Skin epidermis (tissue), 12 donors: ENCODE data around the gene TEAD3.
A peak's percentile ranks its signal among the peaks of the same experiment; 100 is the strongest.
"Not testable (repeated sequence)": the region's sequence is repeated elsewhere in the genome, so short reads cannot be mapped to it uniquely, and the experiment has no call there.

Experiments
- H3K27ac ChIP-seq, 21 experiments: fragments of 200-600 bp; sonication (generic) in 11 of 21; one replicate each; pipeline ENCODE4 v1.5.0; 2020; ENCODE audit warnings: mild to moderate bottlenecking in 3 of 21, inconsistent platforms in 2 of 21, moderate library complexity in 2 of 21
- H3K4me3 ChIP-seq, 7 experiments: fragments of 200-600 bp; sonication (generic) in 2 of 7; one replicate each; pipeline ENCODE4 v1.5.0; 2020; ENCODE audit warnings: inconsistent platforms in 2 of 7, mild to moderate bottlenecking in 2 of 7, moderate library complexity in 1 of 7

TEAD3 gene

DNA sequence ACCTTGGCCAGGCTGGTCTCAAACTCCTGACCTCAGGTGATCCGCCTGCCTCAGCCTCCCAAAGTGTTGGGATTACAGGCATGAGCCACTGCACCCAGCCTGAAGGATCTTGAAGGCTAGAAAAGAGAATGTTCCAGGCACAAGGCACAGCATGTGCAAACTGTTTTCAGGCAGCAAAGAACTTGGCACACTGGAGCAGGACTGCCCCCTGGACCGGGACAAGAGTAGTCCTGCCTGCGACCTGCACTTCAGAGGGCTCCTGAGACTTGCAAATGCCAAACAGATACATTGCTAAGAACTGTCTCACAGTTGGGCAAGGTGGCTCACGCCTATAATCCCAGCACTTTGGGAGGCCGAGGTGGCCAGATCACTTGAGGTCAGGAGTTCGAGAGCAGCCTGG is 19.1 kb upstream of the TEAD3 start:
- not testable (repeated sequence) for H3K4me3 ChIP-seq, H3K27ac ChIP-seq

DNA sequence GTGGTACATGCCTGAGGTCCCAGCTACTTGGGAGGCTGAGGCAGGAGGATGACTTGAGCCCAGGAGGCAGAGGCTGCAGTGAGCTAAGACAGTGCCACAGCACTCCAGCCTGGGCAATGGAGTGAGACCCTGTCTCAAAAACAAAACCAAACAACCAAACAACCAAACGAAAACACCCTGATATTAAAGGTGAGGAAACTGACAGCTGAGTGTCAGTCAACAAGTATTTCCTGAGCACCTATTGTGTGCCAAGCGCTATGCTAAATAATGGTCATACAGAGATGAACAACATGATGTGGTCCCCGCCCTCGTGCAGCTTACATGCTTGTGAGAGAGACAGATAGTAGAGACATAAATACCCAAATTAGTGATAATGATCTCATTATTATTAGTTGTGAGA is 17.7 kb upstream of the TEAD3 start:
- H3K4me3 ChIP-seq, result no peak overlapping the region
- H3K27ac ChIP-seq, result no peak overlapping the region

DNA sequence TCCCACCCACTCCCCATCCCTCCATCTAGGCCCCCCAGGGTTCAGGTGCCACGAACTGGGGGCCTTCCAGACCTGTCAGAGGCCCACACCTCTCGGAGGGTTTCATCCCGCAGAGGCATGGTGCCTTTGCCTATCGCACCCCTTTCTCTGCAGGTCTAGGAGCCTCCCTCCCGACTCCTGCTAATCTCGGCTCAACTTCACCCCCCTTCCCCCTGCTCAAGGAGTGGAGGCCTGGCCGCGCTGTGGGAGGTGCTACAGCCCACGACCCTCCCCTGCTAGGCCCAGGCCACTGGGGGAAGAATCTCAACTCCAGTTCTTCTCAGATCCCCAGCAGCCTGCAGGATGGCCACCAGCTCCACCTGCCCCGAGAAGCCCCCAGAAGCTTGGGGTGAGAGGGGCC is 15.9 kb upstream of the TEAD3 start, which contains the start of gene TULP1:
TULP1 (minus strand) TSS at position 157 of the 400 bp plus-strand sequence; CDS start at position 119, 38 bp downstream.
- no peak within 1 kb of the TSS for H3K4me3 ChIP-seq

DNA sequence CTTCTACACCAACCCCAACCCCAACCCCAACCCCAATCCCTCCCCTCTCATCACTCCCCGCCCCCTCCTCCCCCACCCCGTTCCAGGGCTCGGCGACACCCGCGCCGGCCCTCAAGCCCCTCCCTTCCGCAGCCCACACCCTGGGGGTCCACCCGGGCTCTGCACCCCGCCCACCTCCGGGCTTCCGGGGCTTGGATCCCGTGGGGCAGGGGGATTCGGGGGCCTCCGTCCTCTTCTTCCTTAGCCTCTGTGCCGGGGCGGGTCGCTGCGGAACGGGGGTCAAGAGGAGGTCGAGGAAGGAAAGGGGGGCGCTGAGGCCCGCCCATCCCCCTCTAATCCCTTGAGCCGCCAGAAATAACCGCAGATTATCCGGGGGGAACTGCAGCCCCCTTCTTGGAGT is 15.1 kb upstream of the TEAD3 start:
- no peak overlapping the region for H3K4me3 ChIP-seq

More for the DNA sequence above, 15.9 kb upstream of the TEAD3 start, which contains the start of gene TULP1:
- no peak within 1 kb of the TSS for H3K27ac ChIP-seq

DNA sequence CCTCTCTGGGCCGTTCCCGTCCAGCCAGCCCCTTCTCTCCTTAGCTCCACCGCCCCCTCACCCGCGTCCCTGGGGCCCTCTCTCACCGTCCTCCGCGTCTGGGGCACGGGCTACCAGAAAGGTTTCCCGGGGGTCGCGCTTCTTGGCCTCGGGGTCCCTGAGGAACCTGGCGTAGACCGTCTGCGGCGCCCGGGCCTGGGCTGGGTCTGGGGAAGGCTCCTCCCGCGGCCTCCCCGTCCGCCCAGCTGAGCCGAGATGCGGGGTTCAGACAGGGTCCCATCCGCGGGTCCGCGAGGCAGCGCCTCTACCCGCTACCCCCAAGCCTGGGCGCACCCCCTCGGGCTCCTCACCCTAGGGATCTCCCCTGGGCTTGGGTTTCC is 14.7 kb upstream of the TEAD3 start:
- Histone ChIP-seq H3K4me3 (no peak overlapping the region), H3K27ac (no peak overlapping the region)

More for the DNA sequence above, 15.1 kb upstream of the TEAD3 start:
- H3K27ac ChIP-seq, result no peak overlapping the region

DNA sequence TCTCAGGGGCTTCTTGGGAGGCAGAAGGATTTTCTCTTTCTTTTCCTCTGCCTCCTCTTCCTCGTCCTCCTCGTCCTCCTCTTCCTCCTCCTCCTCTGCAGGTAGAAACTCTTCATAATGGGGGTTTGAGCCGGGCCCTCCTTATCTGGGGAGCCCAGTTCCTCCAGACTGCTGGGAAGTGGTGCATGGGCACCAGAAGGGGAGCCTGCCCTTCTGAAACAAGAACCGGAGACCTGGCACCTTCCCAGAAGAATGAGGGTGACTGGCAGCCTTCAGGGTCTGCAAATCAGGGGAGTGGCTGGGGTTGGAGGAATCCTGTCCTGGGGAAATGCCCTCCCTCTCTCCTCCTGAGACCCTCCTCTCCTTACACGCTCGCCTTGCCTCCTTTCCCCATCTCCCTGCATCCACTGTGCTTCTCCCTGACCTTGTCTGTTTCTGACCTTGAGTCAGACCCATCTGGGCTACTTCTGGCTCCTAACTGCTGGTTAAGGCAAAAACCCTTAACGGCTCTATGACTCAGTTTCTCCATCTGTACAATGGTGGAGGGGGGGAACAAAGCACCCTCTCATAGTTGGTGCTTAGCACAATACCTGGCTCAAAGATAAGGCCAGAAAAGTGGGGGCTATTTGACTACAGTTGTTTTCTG is 14.2 kb upstream of the TEAD3 start:
- Histone ChIP-seq H3K4me3 (no peak overlapping the region), H3K27ac (no peak overlapping the region)

DNA sequence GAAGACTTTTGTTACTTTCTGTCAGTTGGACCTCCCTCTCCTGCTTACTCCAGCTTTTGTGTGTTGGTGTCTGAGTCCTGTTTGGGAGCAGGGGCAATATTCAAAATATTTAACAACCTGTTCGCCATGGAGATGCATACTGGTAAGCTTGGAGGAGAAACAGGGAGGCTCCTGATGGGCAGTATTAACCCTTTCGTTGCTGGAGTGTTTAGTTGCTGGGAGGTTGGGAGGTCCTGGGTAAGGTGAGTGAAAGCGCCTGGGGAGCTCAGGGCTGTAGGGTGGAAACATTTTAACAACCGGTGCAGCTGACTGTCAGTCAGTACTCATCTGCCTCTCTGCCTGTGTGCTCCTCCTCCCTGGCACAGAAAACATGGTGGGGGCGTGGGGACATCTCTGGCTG is 11.7 kb upstream of the TEAD3 start:
- H3K4me3 ChIP-seq, result no peak overlapping the region
- no peak overlapping the region for H3K27ac ChIP-seq

DNA sequence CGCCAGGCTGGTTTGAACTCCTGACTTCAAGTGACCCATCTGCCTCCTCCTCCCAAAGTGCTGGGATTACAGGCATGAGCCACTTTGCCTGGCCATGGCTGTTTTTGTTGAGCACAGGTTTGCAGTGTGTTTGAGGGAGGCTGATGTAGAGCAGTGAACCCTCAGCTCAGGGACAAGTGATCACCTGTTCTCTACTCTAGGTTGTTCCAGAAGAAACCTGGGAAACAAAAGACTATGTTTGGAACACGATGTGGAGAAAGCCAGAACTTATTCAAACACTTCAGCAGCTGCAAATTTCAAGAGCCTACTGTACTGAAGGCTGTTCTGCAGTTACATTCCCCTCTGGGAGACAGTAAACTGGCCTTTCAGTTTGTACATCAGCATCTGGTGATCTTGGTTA is 11.1 kb upstream of the TEAD3 start:
- H3K27ac ChIP-seq, result no peak overlapping the region
- no peak overlapping the region for H3K4me3 ChIP-seq

DNA sequence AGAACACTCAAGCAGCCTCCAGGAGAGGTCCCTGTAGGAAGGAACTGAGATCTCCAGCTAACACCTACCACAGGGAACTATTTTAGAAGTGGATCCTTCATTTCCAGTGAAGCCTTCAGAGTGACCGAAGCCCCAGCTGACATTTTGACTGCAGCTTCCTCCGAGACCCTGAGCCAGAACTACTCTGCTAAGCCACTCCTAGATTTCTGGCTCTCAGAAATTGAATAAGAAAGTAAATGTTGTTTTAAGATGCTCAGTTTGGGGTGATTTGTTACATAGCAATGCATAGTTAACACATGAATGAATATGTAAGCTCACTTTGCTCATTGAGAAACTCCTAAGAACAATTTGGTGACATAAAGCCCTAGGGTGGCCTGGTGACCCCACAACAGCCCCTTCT is 10.3 kb upstream of the TEAD3 start:
- no peak overlapping the region for H3K27ac ChIP-seq
- H3K4me3 ChIP-seq, result no peak overlapping the region

DNA sequence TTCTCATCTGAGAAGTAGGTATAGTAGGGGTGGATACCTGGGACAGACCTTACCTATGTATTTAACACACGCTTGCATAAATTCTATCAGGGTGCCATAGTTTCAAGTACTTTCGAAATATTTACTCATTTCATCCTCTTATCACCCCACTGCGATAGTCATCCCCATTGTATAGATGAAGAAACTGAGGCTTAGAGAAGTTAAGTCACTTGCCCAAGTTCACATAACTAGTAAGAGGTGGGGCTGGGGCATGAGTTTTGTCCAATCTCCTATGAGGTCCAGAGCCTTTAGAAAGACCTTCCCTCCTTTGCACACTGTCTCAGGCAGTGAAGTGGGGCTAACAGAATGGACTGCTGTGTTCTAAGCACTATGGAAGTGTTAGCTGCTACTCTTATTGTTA is 9.7 kb upstream of the TEAD3 start:
- Histone ChIP-seq H3K4me3 (no peak overlapping the region), H3K27ac (no peak overlapping the region)

DNA sequence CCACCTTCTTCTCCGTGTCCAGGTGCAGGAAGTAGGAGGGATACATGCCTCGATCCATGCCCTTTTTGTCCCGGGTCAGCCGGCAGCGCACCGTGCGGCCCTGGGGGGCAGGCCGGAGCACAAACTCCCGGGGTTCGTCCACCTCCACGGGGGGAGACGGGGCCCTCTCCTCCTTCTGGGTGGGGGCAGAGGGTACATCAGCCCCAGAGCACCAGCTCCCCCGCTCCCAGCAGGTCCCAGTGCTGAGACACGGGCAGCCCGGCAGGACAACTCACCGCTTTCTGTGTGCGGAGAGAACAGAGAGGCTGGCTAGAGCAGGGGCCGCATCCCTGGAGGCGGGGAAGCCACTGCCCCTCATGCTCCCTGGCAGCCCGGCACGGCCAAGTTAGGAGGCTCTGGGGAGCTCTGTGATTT is 9.1 kb upstream of the TEAD3 start:
- no peak overlapping the region for H3K27ac ChIP-seq
- H3K4me3 ChIP-seq, result no peak overlapping the region

DNA sequence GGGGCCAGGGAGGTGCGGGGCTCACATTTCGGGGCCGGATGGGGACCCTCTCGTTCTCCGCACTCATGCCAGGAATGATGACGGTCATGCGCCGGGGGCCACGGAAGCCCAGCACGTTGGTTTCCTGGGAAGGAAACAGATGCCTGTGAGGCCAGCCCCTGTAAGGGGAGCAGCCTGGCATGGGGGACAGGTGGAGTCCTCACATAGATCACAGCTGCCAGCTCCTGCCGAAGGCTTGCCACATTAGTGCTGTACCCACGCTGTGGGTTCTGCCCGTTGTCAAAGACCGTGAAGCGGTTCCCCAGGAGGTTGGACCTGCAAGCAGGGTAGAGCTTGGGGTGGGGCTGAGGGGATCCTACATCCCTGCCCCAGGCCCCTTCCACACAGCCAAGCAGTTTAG is 6.7 kb upstream of the TEAD3 start:
- no peak overlapping the region for H3K27ac ChIP-seq
- H3K4me3 ChIP-seq, result no peak overlapping the region

DNA sequence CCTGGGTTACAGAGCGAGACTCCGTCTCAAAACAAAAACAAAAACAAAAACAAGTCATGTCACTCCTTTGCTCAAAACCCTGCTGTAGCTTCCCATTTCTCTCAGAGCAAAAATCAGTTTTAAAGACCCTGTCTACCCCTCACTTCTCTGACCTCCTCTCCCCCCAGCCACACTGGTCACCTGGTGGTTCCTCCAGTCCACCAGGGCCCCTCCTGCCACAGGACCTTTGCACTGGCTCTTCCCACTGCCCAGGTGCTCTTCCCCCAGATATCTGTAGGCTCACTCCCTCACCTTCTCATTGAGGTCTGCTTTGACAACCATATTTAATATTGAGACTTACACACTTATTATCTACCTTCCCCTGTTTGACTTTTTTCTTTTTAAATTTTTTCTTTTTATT is 4.9 kb upstream of the TEAD3 start:
- H3K4me3 ChIP-seq, result no peak overlapping the region
- H3K27ac ChIP-seq, result no peak overlapping the region

DNA sequence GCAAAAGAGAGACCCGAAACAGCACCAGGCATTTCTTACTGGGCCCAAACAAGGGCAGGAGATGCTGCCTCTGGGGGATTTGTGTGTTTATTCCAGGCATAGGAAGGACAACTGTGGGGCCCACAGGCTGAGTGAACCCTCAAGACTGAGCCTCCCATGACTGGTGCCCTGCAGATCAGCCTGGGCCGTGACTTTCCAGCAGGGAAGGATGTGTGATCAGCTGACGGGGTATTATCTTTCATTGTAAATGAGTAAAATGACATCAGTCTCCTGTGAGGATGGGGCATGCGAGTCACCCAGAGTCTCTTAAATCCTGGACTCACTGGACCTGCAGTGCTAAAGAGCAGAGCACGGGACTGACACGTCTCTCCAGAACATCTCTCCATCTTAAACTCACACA is 3.9 kb upstream of the TEAD3 start:
- no peak overlapping the region for H3K27ac ChIP-seq
- no peak overlapping the region for H3K4me3 ChIP-seq

DNA sequence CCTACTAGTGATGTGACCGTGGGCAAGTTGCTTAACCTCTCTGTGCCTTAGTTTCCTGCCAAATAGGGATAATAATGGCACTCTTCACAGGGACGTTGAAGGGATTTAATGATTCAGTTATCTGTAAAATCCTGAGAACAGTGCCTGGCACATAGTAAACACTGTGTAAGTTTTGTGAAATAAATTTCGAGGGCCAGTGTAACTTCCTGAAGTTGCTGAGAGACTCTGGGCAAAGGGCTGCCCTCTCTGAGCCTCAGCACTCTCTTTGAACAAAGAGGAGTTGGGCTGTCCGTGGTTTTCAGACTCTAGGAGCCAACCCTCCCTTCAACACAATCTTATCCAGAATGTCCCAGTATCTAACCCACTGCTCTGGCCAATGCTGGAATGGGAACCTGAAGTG is 2.5 kb upstream of the TEAD3 start:
- Histone ChIP-seq H3K4me3 (no peak overlapping the region), H3K27ac (no peak overlapping the region)

DNA sequence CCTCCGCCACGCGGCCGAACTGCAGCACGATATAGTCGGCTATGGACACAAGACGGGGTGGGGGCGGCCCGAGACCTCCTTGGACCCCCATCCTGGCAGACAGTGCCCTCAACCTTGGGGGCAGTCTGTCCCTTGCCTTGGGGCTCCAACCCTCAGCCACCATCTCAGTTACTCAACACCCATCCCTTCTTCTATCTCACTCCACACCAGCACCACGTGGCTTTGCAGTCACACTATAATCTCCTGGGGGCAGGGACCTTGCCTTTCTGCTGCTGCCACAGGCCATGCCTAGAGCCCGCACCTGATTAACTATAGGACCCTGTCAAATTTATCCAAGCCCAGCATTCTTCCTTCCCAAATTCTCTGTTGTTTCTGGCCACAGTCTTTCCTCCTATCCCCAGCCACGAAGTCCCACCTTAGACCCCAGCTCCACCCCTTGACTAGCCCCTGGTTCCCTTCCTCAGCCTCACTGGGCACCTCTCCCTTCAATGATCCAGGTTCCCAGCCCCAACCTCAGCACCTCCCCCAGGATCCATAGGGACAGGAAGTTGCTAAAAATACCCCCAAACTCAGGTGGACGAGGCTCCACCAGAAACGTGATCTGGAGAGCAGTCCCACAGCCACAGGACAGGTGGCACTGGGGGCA is 1.7 kb upstream of the TEAD3 start:
- peak overlapping the region; percentile 71 to 88 (median 80) for H3K4me3 ChIP-seq
- peak overlapping the region in 19 of 21 experiments; percentile 74 to 99 (median 97) for H3K27ac ChIP-seq

DNA sequence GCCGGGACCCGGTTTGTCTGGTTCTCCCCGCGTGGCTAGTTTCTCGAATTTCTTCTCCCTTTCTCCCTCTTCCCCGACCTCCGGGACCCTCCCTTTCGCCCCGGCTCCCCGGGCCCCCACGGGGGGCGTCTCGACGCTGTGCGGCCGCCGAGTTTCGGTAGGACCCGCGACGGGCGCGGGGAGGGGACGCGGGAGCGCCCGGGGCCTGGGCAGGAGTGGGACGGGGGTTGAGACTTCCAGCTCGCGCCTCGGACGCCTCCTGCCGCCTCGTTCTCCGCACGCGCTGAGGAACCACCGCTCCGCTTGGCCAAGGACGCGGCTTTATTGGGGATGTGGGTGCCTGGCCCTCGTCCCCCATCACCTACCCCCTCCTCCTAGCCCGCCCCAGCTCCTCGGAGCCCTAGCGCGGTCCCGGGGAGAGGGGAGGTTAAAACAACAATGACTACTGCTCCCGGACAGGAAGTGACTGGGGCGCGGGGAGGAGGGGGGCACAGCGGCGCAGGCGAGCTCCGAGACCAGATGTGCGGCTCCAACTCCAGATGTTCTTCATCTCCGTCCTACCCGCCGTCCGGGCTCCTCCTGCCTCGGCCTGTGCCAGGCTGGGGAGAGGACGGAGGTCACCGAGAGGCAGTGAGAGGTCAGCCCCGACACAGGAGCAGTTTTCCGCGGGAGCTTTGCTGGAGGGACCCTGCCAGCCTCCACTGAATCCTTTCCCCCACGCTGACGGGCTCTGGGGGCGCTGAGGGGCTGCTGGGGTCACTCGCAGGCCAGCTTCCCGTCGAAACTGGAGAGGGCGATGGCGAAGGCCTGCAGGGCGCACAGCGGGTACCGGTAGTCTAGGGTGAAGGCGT is 917 bp upstream of the TEAD3 start:
- H3K27ac ChIP-seq, result peak overlapping the region; percentile 74 to 99 (median 97)
- peak overlapping the region; percentile 71 to 88 (median 80) for H3K4me3 ChIP-seq

DNA sequence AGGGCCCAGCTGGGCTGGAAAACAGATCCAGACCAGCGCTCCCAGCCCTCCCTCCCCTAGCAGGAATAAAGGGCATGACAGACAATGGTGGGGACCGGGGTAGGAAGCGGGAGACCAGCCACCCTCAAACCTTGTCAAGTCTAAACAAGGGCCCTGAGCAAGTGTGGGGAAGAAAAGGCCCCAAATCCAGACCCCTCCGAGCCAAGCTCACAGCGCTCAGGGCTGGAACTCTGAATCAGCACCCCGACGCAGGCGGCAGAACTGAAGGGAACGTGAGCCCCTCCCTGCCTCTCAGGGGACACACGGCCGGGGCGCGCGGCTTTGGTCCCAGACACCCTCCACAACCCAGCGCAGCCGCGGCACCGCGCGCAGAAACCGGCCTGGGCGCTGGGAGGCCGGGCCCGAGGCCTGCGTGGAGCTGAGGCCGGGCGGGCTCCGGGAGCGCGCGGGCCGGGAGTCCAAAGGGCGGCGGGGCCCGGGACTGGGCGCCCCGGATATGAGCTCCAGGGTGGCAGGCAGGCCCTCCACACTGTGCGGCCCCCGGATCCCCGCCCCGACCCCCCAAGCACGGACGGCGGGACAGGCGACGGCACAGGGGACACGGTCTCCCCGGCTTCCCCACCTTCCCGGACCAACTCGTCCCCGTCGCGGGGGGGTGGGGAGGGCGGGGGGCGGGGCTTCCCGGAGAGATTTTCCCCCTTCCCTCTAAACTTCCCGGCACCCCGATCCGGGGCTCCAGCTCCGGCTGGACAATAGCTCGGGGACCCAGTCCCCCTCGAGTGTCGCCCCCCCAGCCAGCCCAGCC is 641 bp downstream of the TEAD3 start:
- peak overlapping the region; percentile 69 to 99 (median 97) for H3K27ac ChIP-seq

DNA sequence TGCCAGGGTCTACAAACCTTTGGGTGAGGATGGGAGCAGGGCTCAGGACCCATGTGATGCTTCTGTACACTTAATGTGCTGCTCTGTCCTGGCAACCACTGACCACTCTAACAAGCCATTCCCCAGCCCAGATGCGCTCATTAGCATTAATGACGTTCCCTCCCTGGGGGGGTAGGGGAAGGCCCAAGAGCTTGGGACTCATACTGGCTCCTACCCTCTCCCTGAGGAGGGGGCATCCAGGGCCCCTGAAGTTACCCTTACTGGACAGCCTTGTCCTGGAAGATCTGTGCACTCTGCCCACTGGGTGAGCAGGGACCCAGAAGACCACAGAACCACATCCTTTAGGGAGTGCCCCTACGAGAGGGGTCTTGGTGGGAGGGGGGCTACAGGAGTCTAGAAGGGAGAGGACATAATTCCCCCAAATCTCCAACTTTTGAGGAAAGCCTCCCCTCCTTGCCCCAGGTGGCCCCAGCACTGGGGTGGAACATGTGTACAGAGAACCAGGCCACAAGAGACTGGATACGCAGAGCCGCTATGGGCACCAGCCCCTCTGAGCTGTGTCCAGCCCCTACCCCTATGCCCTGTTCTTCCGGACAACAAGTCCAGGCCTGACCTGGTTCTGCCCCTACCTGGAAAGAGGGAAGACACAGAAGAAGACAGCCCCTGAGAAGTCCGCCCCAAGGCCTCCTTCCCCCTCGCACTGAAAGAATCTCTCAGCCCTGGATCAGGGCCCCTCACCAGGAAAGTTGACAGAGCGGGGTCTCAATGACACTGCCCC is 1.4 kb downstream of the TEAD3 start:
- H3K27ac ChIP-seq, result peak overlapping the region; percentile 69 to 99 (median 97)
- peak overlapping the region; percentile 71 to 88 (median 80) for H3K4me3 ChIP-seq

More for the DNA sequence above, 641 bp downstream of the TEAD3 start:
- peak overlapping the region; percentile 71 to 88 (median 80) for H3K4me3 ChIP-seq
